Stimulated activated memory B cell treated with anti-CD40 and anti-IgM and Interleukin-4, amounts not matched to agents 10 μg/mL and 1 μg/mL and 100 μg/mL, for 72 hours (primary cell): ENCODE results near the gene RNF31.
A peak's percentile ranks its signal among the peaks of the same experiment; 100 is the strongest.

ENCODE experiments used
- ATAC-seq: fragments of 150-1000 bp; cut with Tn5 transposase; 2 replicates; pipeline ENCODE4 v1.10.0; 2021
- H3K27ac Mint-ChIP-seq: one replicate; pipeline ENCODE4 v1.8.0; 2022; ENCODE audit warnings: mild to moderate bottlenecking, mixed read lengths
- H3K27me3 Mint-ChIP-seq: one replicate; pipeline ENCODE4 v1.8.0; 2022; ENCODE audit warnings: mixed read lengths
- H3K36me3 Mint-ChIP-seq: one replicate; pipeline ENCODE4 v1.8.0; 2022; ENCODE audit warnings: mixed read lengths
- H3K4me1 Mint-ChIP-seq: one replicate; pipeline ENCODE4 v1.8.0; 2022; ENCODE audit warnings: mixed read lengths
- H3K4me3 Mint-ChIP-seq: one replicate; pipeline ENCODE4 v1.8.0; 2022; ENCODE audit warnings: mild to moderate bottlenecking, moderate library complexity, mixed read lengths
- H3K9me3 Mint-ChIP-seq: one replicate; pipeline ENCODE4 v1.8.0; 2022; ENCODE audit warnings: mixed read lengths

RNF31 gene

DNA sequence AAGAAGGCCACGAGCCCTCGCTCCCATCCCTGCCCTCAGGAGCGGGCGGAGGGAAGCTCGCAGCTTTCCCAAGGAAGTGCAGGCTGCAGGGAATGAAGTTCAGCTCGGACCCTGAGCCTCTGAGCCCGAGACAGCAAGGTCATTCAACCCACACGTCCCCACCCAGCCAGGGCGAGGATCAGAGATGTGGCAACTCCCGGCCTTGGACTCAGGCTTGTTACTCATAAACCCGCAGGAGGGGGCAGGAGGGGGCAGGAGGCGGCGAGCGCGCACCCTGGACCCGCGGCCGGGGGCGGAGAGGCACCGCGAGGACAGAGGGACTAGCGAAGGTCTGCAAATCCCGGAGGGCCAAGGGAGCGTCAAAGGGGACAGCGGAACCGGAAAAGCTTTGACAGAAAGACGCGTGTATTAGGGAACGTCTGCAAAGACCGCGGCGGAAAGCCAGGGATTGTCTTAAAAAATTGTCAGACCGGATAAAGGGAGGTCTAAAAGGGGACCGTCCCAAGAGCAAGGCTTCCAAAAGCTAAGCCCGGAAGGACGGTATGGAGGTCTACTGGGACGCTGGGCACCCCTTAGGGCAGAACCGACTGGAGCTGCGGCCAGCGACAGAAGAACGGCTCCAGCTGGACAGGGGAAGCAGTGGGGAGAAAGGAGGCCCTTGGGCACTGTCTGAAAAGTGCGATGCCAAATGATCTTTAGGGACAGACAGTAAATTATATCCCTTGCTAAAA is 33.3 kb upstream of the RNF31 start:
- Mint-ChIP-seq H3K9me3 (no peaks in the 10 kb centered on the region), H3K27ac (peak overlapping the region; percentile 99), H3K27me3 (no peaks in the 10 kb centered on the region), H3K4me1 (peaks cover 36% of the 10 kb centered on the region), H3K36me3 (peaks cover 33% of the 10 kb centered on the region), H3K4me3 (peak overlapping the region; percentile 98)
- peak; percentile 57 for ATAC-seq

DNA sequence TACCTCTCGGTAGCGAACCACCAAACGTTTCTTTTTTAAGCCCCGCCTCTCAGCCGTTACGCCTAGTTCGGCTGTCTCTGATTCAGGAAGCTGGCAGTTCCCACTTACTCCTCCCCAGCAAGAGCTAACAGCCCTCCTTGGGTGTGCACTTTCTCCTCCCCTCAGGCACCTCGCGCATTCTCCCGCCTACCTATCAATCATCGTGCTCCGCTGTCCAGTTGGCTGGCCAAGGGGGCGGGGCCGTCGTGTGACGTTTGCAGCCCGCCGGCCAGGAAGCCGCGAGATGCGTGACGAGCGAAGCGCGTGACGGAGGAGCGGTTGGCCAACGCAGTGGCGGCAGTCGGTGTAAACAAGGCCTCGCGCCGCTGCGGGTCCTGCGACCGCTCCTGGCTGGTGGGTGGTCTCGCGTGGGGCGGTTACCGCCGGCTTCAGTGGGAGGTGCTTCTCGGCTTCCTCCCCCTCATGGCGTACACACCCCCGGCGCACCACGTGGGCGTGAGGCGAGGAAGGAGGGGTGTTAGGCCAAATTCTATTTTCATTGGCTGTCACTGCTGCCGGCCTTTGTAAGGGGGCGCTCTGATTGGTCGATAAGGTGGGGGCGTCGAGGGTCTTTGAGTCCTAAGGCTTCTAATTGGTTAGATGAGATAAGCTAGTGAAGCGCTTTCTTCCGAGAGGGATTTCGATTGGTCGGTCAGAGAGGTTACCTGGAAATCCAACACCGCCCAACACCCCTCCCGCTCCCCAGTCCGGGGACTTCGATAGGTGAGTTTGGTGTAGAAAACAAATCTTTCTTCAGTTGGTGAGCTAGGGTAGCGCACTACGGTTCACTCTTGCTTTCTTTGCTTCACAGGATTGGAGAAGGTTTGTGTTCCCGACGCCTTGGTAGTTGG is 32.5 kb upstream of the RNF31 start, which contains the start of the genes DCAF11 and NRL:
Gene DCAF11, plus strand, starts transcription at position 246 of the 890 bp plus-strand sequence. CDS start 818 bp downstream, outside the sequence.
Gene NRL, minus strand, starts transcription at position 418 of the 890 bp plus-strand sequence. CDS start 32,101 bp downstream, outside the sequence.
- peak within 1 kb of the TSS; percentile 98 for H3K4me3 Mint-ChIP-seq
- H3K27ac Mint-ChIP-seq: peak within 1 kb of the TSS; percentile 99
- H3K4me1 Mint-ChIP-seq: peaks cover 35% of the 10 kb centered on the region
- H3K27me3 Mint-ChIP-seq: no peaks in the 10 kb centered on the region
- ATAC-seq: peak; percentile 96
- no peaks in the 10 kb centered on the region for H3K9me3 Mint-ChIP-seq
- H3K36me3 Mint-ChIP-seq: peaks cover 41% of the 10 kb centered on the region

DNA sequence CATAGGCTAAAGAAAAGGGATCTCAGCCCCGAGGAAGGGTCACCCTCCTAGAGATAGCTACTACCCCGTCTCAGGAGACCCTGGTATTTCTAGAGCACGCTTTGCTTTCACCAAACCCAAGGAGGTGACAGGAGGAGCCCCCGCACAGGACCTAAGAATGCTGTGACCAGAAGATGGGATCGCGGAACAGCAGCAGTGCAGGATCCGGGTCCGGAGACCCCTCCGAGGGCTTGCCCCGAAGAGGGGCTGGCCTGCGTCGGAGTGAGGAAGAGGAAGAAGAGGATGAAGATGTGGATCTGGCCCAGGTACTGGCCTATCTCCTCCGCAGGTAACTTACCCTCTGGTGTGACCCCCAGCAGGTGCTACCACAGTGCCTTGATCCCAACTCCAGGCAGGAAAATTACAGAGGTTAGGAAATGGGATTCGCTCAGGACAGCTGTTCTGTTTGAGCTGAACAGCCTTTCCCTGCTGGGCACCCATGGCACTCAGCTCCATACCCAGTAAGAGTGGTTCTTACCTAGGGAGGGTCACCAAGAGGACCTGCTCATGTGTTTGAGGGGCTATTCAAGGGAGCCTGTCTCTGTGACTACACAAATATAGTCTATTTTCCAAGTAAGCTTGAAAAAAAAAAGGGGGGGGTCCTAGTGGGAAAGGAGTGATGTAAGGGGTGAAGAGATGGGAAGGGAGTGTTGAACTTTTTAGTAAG is 31.7 kb upstream of the RNF31 start:
- ATAC-seq: no peak
- Mint-ChIP-seq H3K27ac (peak overlapping the region; percentile 99), H3K36me3 (peaks cover 43% of the 10 kb centered on the region), H3K4me1 (peaks cover 35% of the 10 kb centered on the region), H3K4me3 (peak overlapping the region; percentile 98), H3K9me3 (no peaks in the 10 kb centered on the region), H3K27me3 (no peaks in the 10 kb centered on the region)

DNA sequence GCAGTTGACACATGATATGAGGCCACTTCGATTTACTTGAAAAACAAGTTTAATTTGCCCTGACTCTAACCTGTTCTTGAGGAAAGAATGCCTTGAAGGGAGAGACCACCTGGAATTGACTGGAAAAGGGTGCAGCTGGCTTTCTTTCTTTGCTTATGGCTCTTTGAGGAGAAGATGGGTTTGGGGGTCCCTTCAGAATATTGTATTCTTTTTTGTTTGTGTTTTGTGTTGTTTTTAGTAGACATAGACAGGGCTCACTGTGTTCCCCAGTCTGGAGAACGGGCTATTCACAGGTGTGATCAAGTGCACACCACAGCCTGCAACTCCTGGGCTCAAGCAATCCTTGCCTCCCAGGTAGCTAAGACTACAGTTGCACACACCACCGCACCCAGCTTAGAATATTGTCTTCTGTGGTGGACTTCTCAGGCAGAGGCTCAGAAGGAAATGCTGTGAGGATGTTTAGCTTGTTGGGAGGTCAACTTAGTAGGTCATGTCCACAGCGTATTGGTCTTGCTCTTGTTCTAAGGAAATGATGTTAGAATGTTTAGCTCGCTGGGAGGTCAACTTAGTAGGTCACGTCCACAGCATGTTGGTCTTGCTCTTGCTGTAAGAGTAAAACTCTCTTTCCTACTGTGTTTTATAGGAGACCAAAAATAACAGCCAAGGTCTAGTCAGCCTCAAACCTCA is 31.0 kb upstream of the RNF31 start:
- no peak for ATAC-seq
- Mint-ChIP-seq H3K27ac (peak overlapping the region; percentile 99), H3K36me3 (peaks cover 48% of the 10 kb centered on the region), H3K27me3 (no peaks in the 10 kb centered on the region), H3K4me1 (peaks cover 35% of the 10 kb centered on the region), H3K4me3 (peak overlapping the region; percentile 98), H3K9me3 (no peaks in the 10 kb centered on the region)

DNA sequence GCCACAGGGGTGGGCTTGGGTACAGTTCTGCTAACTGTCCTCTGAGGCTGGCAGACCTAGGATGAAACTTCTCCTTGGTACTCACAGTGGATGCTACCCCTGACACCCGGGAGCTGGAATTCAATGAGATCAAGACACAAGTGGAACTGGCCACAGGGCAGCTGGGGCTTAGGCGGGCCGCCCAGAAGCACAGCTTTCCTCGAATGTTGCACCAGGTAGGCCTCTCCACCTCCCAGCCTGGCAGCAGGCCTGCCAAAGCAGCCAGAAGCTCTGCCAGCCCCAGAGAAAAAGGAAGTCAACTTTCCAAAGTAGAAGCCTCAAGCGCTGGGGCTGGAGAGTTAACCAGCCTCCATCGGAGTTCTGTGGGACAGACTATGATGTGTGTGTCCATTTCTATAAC is 30.1 kb upstream of the RNF31 start:
- no peak for ATAC-seq
- H3K36me3 Mint-ChIP-seq: peaks cover 54% of the 10 kb centered on the region
- peak overlapping the region; percentile 99 for H3K27ac Mint-ChIP-seq
- H3K4me1 Mint-ChIP-seq: peaks cover 42% of the 10 kb centered on the region
- H3K4me3 Mint-ChIP-seq: no peak overlapping the region
- H3K27me3 Mint-ChIP-seq: no peaks in the 10 kb centered on the region
- H3K9me3 Mint-ChIP-seq: no peaks in the 10 kb centered on the region

DNA sequence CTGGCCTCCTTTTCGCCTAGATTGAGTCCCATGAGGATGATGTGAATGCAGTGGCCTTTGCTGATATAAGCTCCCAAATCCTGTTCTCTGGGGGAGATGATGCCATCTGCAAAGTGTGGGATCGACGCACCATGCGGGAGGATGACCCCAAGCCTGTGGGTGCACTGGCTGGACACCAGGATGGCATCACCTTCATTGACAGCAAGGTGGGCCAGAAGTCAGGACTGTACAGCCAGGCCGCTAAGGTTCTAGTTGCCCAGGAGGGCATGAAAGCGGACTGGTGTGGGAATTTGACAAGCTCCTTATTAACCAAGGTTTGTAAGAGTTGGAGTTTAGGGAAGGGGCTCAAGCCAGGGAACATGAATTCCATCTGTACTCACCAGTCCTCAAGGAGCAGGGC is 27.6 kb upstream of the RNF31 start:
- peaks cover 68% of the 10 kb centered on the region for H3K36me3 Mint-ChIP-seq
- peaks cover 66% of the 10 kb centered on the region for H3K4me1 Mint-ChIP-seq
- H3K27me3 Mint-ChIP-seq: no peaks in the 10 kb centered on the region
- H3K4me3 Mint-ChIP-seq: no peak overlapping the region
- ATAC-seq: no peak
- no peak overlapping the region for H3K27ac Mint-ChIP-seq
- H3K9me3 Mint-ChIP-seq: no peaks in the 10 kb centered on the region

DNA sequence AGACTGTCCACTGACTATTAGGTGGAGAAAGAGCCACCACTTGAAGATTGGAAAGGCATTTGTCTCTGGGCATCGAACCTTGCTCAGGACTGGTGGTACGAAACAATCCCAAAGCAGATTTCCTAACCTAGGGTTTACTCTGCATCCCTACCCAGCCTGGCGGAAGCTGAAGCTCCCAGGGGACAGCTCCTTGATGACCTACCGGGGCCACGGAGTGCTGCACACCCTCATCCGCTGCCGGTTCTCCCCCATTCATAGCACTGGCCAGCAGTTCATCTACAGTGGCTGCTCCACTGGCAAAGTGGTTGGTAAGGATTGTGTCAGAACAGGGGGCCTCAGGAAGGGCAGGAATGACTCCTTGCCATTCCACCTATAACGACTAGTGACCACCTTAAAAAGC is 26.1 kb upstream of the RNF31 start:
- ATAC-seq: no peak
- Mint-ChIP-seq H3K27ac (peak overlapping the region; percentile 92), H3K4me3 (no peak overlapping the region), H3K36me3 (peaks cover 60% of the 10 kb centered on the region), H3K4me1 (peaks cover 62% of the 10 kb centered on the region), H3K9me3 (no peaks in the 10 kb centered on the region), H3K27me3 (no peaks in the 10 kb centered on the region)

DNA sequence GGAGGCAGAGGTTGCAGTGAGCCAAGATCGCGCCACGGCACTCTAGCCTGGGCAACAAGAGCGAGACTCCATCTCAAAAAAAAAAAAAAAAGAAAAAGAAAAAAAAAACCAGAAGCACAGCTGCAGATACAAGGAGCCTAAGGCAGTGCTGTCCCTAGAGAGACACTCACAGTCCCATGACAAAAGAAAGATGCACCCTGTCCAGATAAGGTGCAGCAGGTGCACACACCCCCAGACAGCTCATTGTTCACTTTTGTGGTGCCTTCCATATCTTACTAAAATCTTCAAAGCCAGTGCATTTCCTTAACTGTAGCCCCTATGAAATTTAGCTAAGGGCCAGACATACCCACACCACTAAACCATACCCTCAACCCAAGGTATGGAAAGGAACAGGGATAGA is 24.9 kb upstream of the RNF31 start:
- Mint-ChIP-seq H3K9me3 (no peaks in the 10 kb centered on the region), H3K27ac (peak overlapping the region; percentile 92)

DNA sequence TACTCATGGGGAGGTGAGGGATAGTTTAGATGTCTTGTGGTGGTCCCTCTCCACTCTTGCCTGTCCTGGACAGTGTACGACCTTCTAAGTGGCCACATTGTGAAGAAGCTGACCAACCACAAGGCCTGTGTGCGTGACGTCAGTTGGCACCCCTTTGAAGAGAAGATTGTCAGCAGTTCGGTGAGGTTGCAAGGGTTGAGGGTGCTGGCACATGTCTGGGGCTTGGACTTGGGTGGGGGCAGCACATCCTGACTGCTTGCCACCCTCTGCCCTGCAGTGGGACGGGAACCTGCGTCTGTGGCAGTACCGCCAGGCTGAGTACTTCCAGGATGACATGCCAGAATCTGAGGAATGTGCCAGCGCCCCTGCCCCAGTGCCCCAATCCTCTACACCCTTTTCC is 24.4 kb upstream of the RNF31 start:
- H3K27ac Mint-ChIP-seq: peak overlapping the region; percentile 92
- H3K4me3 Mint-ChIP-seq: peak overlapping the region; percentile 8
- H3K4me1 Mint-ChIP-seq: peaks cover 48% of the 10 kb centered on the region
- no peak for ATAC-seq
- no peaks in the 10 kb centered on the region for H3K27me3 Mint-ChIP-seq
- peaks cover 45% of the 10 kb centered on the region for H3K36me3 Mint-ChIP-seq
- no peaks in the 10 kb centered on the region for H3K9me3 Mint-ChIP-seq

More for the DNA sequence above, 24.9 kb upstream of the RNF31 start:
- Mint-ChIP-seq H3K4me1 (peaks cover 50% of the 10 kb centered on the region), H3K27me3 (no peaks in the 10 kb centered on the region), H3K36me3 (peaks cover 50% of the 10 kb centered on the region), H3K4me3 (peak overlapping the region; percentile 8)
- ATAC-seq: peak; percentile 68

DNA sequence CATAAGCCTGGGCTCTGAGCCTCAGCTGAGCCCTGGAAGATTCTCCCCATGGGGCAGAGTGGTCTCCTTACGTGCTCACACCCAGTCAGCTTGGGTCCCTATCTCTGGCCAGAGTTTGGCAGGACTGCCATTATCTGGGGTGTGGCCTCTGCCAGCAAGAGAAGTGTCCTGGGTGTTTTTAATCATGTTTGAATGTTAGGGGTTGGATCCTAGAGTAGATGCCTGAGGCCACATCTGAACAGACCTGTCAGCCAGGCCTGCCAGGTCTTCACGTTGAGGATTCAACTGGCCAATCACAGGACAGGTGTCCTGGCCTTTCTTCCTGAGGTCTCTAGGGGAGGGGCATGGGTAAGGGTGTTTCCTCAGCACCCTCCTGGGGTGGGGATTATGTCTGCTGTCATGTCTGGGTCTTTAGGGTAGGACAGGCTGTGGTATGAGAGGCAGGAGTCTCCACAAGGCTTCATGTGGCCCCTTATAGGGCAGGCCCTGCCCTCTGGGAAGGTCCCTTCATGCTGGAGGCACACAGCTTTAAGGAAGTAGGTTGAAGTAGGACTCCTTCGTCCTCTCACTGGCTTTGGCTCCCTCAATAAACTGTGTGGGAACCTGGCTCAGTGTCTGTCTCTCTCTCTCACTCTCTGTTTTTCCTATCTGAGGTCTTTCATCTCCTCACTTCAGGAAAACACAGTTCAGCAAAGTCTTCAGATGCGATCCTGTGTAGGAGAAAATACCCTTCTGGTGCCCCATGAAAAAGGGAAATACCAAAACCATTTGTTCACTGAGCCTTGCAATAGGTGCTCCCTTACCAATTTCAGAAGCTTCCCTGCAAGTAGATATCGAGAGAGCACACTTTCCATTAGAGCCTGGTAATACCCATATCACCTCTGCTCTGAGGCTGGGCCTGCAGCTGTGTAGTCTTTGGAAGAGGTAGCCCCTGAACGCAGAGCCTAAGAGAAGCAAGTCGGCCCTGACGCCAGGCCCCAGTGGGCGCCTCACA is 23.6 kb upstream of the RNF31 start:
- Mint-ChIP-seq H3K27ac (peak overlapping the region; percentile 92), H3K36me3 (peaks cover 38% of the 10 kb centered on the region)

DNA sequence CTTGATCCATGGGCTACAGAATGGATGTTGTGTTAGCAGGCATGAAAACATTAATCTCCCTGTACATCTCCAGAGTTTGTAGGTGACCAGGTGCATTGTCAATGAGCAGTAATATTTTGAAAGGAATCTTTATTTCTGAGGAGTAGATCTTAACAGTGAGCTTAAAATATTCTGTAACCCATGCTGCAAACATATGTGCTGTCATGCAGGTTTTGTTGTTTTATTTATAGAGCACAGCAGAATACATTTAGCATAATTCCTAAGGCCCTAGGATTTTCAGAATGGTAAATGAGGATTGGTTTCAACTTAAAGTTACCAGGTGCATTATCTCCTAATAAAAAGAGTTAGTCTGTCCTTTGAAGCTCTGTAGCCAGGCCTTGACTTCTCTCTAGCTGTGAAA is 20.4 kb upstream of the RNF31 start:
- Mint-ChIP-seq H3K4me1 (peaks cover 41% of the 10 kb centered on the region), H3K4me3 (no peak overlapping the region), H3K9me3 (no peaks in the 10 kb centered on the region), H3K27ac (no peak overlapping the region), H3K36me3 (peaks cover 14% of the 10 kb centered on the region), H3K27me3 (no peaks in the 10 kb centered on the region)
- ATAC-seq: no peak

More for the DNA sequence above, 23.6 kb upstream of the RNF31 start:
- Mint-ChIP-seq H3K27me3 (no peaks in the 10 kb centered on the region), H3K4me1 (peaks cover 46% of the 10 kb centered on the region), H3K4me3 (peak overlapping the region; percentile 27), H3K9me3 (no peaks in the 10 kb centered on the region)
- peak; percentile 95 for ATAC-seq

DNA sequence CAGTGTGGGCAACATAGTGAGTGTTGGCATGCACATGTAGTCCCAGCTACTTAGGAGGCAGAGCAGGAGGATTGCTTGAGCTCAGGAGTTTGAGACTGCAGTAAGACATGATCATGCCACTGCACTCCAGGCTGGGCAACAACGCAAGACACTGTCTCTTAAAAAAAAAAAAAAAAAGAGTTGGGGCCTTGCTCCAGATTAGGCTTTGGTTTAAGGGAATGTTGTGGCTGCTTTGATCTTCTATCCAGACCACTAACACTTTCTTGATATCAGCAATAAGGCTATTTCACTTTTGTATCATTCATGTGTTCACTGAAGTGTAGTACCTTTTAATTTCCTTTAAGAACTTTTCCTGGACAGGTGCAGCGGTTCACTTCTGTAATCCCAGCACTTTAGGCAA is 19.6 kb upstream of the RNF31 start:
- Mint-ChIP-seq H3K27me3 (no peaks in the 10 kb centered on the region), H3K27ac (no peak overlapping the region), H3K9me3 (no peaks in the 10 kb centered on the region), H3K36me3 (peaks cover 11% of the 10 kb centered on the region), H3K4me3 (no peak overlapping the region), H3K4me1 (peaks cover 44% of the 10 kb centered on the region)
- no peak for ATAC-seq

DNA sequence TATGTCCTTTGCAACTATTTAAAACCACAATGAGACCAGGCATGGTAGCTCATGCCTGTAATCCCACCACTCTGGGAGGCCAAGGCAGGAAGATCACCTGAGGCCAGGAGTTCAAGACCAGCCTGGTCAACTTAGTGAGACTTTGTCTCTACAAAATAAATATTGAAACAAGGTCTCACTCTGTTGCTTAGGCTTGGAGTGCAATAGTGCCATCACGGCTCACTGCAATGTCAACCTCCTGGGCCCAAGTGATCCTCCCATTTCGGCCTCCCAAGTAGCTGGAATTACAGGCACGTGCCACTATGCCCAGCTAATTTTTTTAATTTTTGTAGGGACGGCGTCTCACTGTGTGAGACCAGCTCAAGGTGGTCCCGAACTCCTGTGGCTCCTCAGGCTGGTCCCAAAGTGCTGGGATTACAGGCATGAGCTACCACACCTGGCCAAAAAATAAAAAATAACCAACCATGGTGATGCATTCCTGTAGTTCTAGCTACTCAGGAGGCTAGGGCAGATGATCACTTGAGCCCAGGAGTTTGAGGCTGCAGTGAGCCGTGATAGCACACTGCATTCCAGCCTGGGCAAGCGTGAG is 17.8 kb upstream of the RNF31 start:
- no peaks in the 10 kb centered on the region for H3K27me3 Mint-ChIP-seq
- ATAC-seq: no peak
- peaks cover 30% of the 10 kb centered on the region for H3K4me1 Mint-ChIP-seq
- no peak overlapping the region for H3K4me3 Mint-ChIP-seq
- no peak overlapping the region for H3K27ac Mint-ChIP-seq
- H3K36me3 Mint-ChIP-seq: no peaks in the 10 kb centered on the region
- H3K9me3 Mint-ChIP-seq: no peaks in the 10 kb centered on the region
